Activated T-cell treated with anti-CD3 and anti-CD28 coated beads, Interleukin-2, amount 50 U/mL, for 48 hours (primary cell): Measurements from ENCODE around the gene CNDP1.

Experiments
- DNase-seq, 2 experiments: peaks; one replicate each; pipeline ENCODE4 v3.0.0-alpha.2; 2020

CNDP1 gene

GRCh38 chr18:74631623-74632350 lies 97.5 kb downstream of the CNDP1 start:
- DNase-seq = no peak

- DNase-seq = no peak
Measured at GRCh38 chr18:74632351-74632679, 98.0 kb downstream of the CNDP1 start.

- DNase-seq = no peak
Measured at GRCh38 chr18:74632856-74633255, 98.6 kb downstream of the CNDP1 start.

- peak in 1 of 2 experiments; percentile 41 for DNase-seq
Measured at GRCh38 chr18:74633652-74634352, 99.5 kb downstream of the CNDP1 start.

DNA sequence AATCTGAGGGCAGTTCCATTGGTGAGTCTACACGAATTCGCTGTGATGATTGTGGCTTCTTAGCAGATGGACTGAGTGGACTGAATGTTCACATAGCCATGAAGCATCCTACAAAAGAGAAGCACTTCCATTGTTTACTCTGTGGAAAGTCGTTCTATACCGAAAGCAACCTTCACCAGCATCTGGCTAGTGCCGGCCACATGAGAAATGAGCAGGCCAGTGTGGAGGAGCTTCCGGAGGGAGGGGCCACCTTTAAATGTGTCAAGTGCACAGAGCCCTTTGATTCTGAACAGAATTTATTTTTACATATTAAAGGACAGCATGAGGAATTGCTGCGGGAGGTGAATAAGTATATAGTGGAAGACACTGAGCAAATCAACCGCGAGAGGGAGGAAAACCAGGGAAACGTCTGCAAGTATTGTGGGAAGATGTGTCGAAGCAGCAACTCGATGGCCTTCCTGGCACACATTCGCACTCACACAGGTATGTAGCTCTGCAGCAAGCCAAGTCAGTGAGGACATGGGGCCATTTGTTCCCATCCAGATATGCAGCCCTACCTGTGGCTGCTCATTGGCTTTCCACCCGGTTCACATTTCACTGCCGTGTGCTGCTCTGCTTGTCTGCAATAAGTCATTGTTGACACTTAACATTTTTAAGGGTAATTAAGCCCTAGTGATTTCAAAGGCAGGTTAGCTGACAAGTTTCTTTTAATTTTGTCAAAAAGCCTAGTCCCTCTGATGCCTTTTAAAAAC lies 101.1 kb downstream of the CNDP1 start:
- no peak for DNase-seq
